GM18498 (cell line): Measurements from ENCODE around the gene SEPSECS.

Experiments
- ATAC-seq: cut with Tn5 transposase; IDR thresholded peaks from one replicate; pipeline ENCODE4 v1.9.1; 2021; ENCODE audit warnings: mild to moderate bottlenecking, moderate library complexity; ENCODE audit not compliant: unreplicated experiment

Gene SEPSECS

GRCh38 chr4:25111648-25112196 is 48.5 kb downstream of the SEPSECS start:
- ATAC-seq: no peak

GRCh38 chr4:25110527-25111329 is 49.5 kb downstream of the SEPSECS start:
- ATAC-seq: no peak

- no peak for ATAC-seq
Observed at GRCh38 chr4:25109511-25109910, 50.7 kb downstream of the SEPSECS start.

GRCh38 chr4:25108556-25108955 is 51.7 kb downstream of the SEPSECS start:
- ATAC-seq: no peak

GRCh38 chr4:25107827-25108516 is 52.3 kb downstream of the SEPSECS start:
- ATAC-seq: no peak

GRCh38 chr4:25106363-25107151 is 53.7 kb downstream of the SEPSECS start:
- no peak for ATAC-seq

GRCh38 chr4:25104591-25104990 is 55.7 kb downstream of the SEPSECS start:
- no peak for ATAC-seq

GRCh38 chr4:25103418-25103817 is 56.8 kb downstream of the SEPSECS start:
- no peak for ATAC-seq

GRCh38 chr4:25101836-25102235 is 58.4 kb downstream of the SEPSECS start:
- no peak for ATAC-seq

- ATAC-seq: no peak
Observed at GRCh38 chr4:25100710-25101109, 59.5 kb downstream of the SEPSECS start.

GRCh38 chr4:25100021-25100555 is 60.2 kb downstream of the SEPSECS start:
- ATAC-seq: no peak

- ATAC-seq: no peak
Observed at GRCh38 chr4:25098964-25099891, 61.0 kb downstream of the SEPSECS start.

- ATAC-seq: no peak
Observed at GRCh38 chr4:25096981-25097443, 63.2 kb downstream of the SEPSECS start.

GRCh38 chr4:25096251-25096980 is 63.8 kb downstream of the SEPSECS start:
- ATAC-seq: no peak

- no peak for ATAC-seq
Observed at GRCh38 chr4:25095837-25096236, 64.4 kb downstream of the SEPSECS start.

GRCh38 chr4:25092139-25092538 is 68.1 kb downstream of the SEPSECS start:
- ATAC-seq: no peak

GRCh38 chr4:25090516-25090915 is 69.7 kb downstream of the SEPSECS start:
- no peak for ATAC-seq

- no peak for ATAC-seq
Observed at GRCh38 chr4:25089051-25089763, 71.0 kb downstream of the SEPSECS start.
